PFSK-1 (cell line): Measurements from ENCODE around the gene C1GALT1.

Experiments
- SIN3A ChIP-seq: IDR thresholded peaks from 2 replicates; pipeline ENCODE4 v1.6.1; 2012; ENCODE audit warnings: mild to moderate bottlenecking, low read length, moderate library complexity, borderline replicate concordance; ENCODE audit not compliant: insufficient read depth
- TAF1 ChIP-seq: IDR thresholded peaks from 2 replicates; pipeline ENCODE4 v1.6.1; 2012; ENCODE audit warnings: low read length, control low read depth, borderline replicate concordance; ENCODE audit not compliant: insufficient read depth

- no peak for TF ChIP-seq SIN3A
- no peak for TF ChIP-seq TAF1
These were observed 905 bp downstream of the C1GALT1 start for GRCh38 chr7:7183061-7183837.
